Spleen (tissue), 7 donors: Measurements from ENCODE around the gene ANGEL2.

Experiments
- CTCF ChIP-seq, 11 experiments: fragments of 200-600 bp in 7 of 11; fragments of 450-650 bp in 4 of 11; sonication (generic) in 4 of 11; IDR thresholded peaks in 8 of 11; conservative IDR thresholded peaks in 3 of 11; 1 replicate in 7 of 11; 2 replicates in 4 of 11; pipeline versions ENCODE4 v1.4.0 to v1.8.0; 2016 to 2021; ENCODE audit warnings: antibody characterized with exemption in 11 of 11, inconsistent platforms in 4 of 11, mild to moderate bottlenecking in 1 of 11
- POLR2AphosphoS5 ChIP-seq, 3 donors: sonication (generic); formaldehyde crosslinking; IDR thresholded peaks; one replicate each; pipeline ENCODE4 v1.5.1; 2017; ENCODE audit warnings: antibody characterized with exemption in 3 of 3
- donor health status: DM: no; HTN: no; CAD: no; lungs with moderate emphysema.
- donor health status: DM: no; HTN: no; CAD: no.
- donor health status: DM: no; HTN: no; CAD: no.

DNA sequence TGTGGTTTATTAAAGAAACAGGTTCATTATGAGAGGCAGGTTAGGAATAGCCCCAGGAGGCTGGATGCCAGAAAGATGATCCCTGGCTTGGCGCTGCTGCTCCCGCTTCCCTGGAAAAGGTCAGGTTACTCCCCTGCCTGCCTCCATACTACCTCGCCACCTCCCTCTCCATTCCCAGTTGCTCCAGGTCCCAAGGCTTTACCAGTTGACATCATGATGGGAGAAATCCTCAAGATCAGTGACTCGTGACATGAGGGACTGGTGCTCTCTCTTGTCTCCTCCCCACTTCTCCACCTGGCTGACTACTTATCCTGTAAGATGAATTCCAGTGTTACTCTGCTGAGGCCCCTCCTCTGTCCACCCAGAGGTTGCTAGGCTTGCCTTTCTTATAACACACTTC is 45.6 kb downstream of the ANGEL2 start:
- TF ChIP-seq CTCF (IDR thresholded peaks at IDR 0.05 in 8 of 11, conservative IDR thresholded peaks at IDR 0.05 in 3 of 11) (no peak), POLR2AphosphoS5 (IDR thresholded peaks at IDR 0.05) (no peak)
